HepG2 (cell line): ENCODE data around the gene ZNF230.
A peak's percentile ranks its signal among the peaks of the same experiment; 100 is the strongest.

Source experiments
- ATF6 ChIP-seq: sonication (generic); formaldehyde crosslinking; conservative IDR thresholded peaks from 2 replicates; pipeline ENCODE4 v1.4.0; 2020; ENCODE audit warnings: missing genetic modification reagents
- BCL3 ChIP-seq: sonication (generic); formaldehyde crosslinking; IDR thresholded peaks from 2 replicates; pipeline ENCODE4 v1.5.1; 2020; ENCODE audit warnings: mild to moderate bottlenecking, missing genetic modification reagents, moderate library complexity
- CTCF ChIP-seq: sonication (generic); formaldehyde crosslinking; IDR thresholded peaks from 2 replicates; pipeline ENCODE4 v1.5.0; 2020; ENCODE audit warnings: mild to moderate bottlenecking, missing genetic modification reagents, moderate library complexity
- MEIS2 ChIP-seq: sonication (generic); formaldehyde crosslinking; IDR thresholded peaks from 2 replicates; pipeline ENCODE4 v1.9.0; 2021; ENCODE audit warnings: mild to moderate bottlenecking, missing genetic modification reagents
- NFE2L2 ChIP-seq: fragments of 150-350 bp; IDR thresholded peaks from 2 replicates; pipeline ENCODE4 v1.6.1; 2014; ENCODE audit warnings: low read length
- POLR2A ChIP-seq, 2 experiments: IDR thresholded peaks; 2 replicates each; pipeline ENCODE4 v1.6.1; 2011; ENCODE audit warnings: low read depth in 2 of 2, low read length in 2 of 2, mild to moderate bottlenecking in 1 of 2, moderate library complexity in 1 of 2; ENCODE audit not compliant: insufficient read depth in 1 of 2
- ZEB1 ChIP-seq: IDR thresholded peaks from 2 replicates; pipeline ENCODE4 v1.6.1; 2012; ENCODE audit warnings: mild to moderate bottlenecking, low read depth, inconsistent platforms; ENCODE audit not compliant: insufficient replicate concordance
- ZNF629 ChIP-seq: sonication (generic); formaldehyde crosslinking; conservative IDR thresholded peaks from 2 replicates; pipeline ENCODE4 v1.5.0; 2020; ENCODE audit warnings: missing genetic modification reagents

- TF ChIP-seq NFE2L2 (no peak), POLR2A (IDR thresholded peaks at IDR 0.05; ENCODE audit: insufficient read depth in 1 of 2, low read depth in 2 of 2, low read length in 2 of 2) (peak; percentile 57 to 58; a peak in 3 of 4 replicates), BCL3 (CRISPR knock-in tag) (0 out of 2 replicates have a peak, but pooled peaks have one; percentile 11), ATF6 (CRISPR knock-in tag) (no peak), MEIS2 (CRISPR knock-in tag) (peak; percentile 57; the same call in 1 of the 2 replicates), ZEB1 (no peak), CTCF (CRISPR knock-in tag) (no peak), ZNF629 (no peak)
Observed at GRCh38 chr19:44002566-44003460, at the start of gene ZNF230.
